ENCODE results near the gene ZNF334.

The ZNF334 gene

GRCh38 chr20:46543033-46543432 is 29.7 kb upstream of the ZNF334 start:
- no peaks in the 10 kb centered on the region for H3K79me2 ChIP-seq (ENCODE audit: control insufficient read depth, low read length)
- H3K4me2 ChIP-seq (ENCODE audit: low read length): no peak overlapping the region
- no peaks in the 10 kb centered on the region for H3K4me1 ChIP-seq (ENCODE audit: control insufficient read depth, low read length)
- peaks cover 12% of the 10 kb centered on the region for H3K27me3 ChIP-seq (ENCODE audit: control insufficient read depth, low read length)
- no peaks in the 10 kb centered on the region for H3K9me3 ChIP-seq (ENCODE audit: control insufficient read depth, insufficient read depth, low read length)
- H3F3A ChIP-seq (ENCODE audit: control insufficient read depth, insufficient read depth): no peaks in the 10 kb centered on the region
- no peak overlapping the region for H3K27ac ChIP-seq (ENCODE audit: low read depth, low read length)
- no peaks in the 10 kb centered on the region for H3K36me3 ChIP-seq (ENCODE audit: control insufficient read depth, low read length)
- no peaks in the 10 kb centered on the region for H4K20me1 ChIP-seq (ENCODE audit: control insufficient read depth, insufficient read depth, low read depth, low read length)
- no peak for TF ChIP-seq CTCF (IDR thresholded peaks at IDR 0.05; ENCODE audit: low read depth, low read length, poor library complexity, severe bottlenecking)
- no peak for TF ChIP-seq EZH2phosphoT487 (IDR thresholded peaks at IDR 0.05; ENCODE audit: borderline replicate concordance, low read length)
- H3K9me2 ChIP-seq (replicated peaks; ENCODE audit: control insufficient read depth, low read length): no peaks in the 10 kb centered on the region
- H3K4me3 ChIP-seq (ENCODE audit: low read length): no peak overlapping the region

- no peak overlapping the region for H3K4me3 ChIP-seq (ENCODE audit: low read length)
- H3K9me2 ChIP-seq (replicated peaks; ENCODE audit: control insufficient read depth, low read length): no peaks in the 10 kb centered on the region
- H3F3A ChIP-seq (ENCODE audit: control insufficient read depth, insufficient read depth): no peaks in the 10 kb centered on the region
- H3K27ac ChIP-seq (ENCODE audit: low read depth, low read length): no peak overlapping the region
- H3K9me3 ChIP-seq (ENCODE audit: control insufficient read depth, insufficient read depth, low read length): no peaks in the 10 kb centered on the region
- peaks cover 18% of the 10 kb centered on the region for H3K27me3 ChIP-seq (ENCODE audit: control insufficient read depth, low read length)
- H3K4me2 ChIP-seq (ENCODE audit: low read length): no peak overlapping the region
- no peak for TF ChIP-seq EZH2phosphoT487 (IDR thresholded peaks at IDR 0.05; ENCODE audit: borderline replicate concordance, low read length)
- TF ChIP-seq CTCF (IDR thresholded peaks at IDR 0.05; ENCODE audit: low read depth, low read length, poor library complexity, severe bottlenecking): no peak
- no peaks in the 10 kb centered on the region for H3K4me1 ChIP-seq (ENCODE audit: control insufficient read depth, low read length)
- no peaks in the 10 kb centered on the region for H3K36me3 ChIP-seq (ENCODE audit: control insufficient read depth, low read length)
- no peaks in the 10 kb centered on the region for H4K20me1 ChIP-seq (ENCODE audit: control insufficient read depth, insufficient read depth, low read depth, low read length)
- no peaks in the 10 kb centered on the region for H3K79me2 ChIP-seq (ENCODE audit: control insufficient read depth, low read length)
Observed at GRCh38 chr20:46541229-46541935, 28.0 kb upstream of the ZNF334 start.

GRCh38 chr20:46539113-46539512 is 25.8 kb upstream of the ZNF334 start:
- TF ChIP-seq EZH2phosphoT487 (IDR thresholded peaks at IDR 0.05; ENCODE audit: borderline replicate concordance, low read length): no peak
- TF ChIP-seq CTCF (IDR thresholded peaks at IDR 0.05; ENCODE audit: low read depth, low read length, poor library complexity, severe bottlenecking): no peak

More at GRCh38 chr20:46539113-46539512, 25.8 kb upstream of the ZNF334 start:
- no peak overlapping the region for H3K27ac ChIP-seq (ENCODE audit: low read depth, low read length)
- no peaks in the 10 kb centered on the region for H3K9me2 ChIP-seq (replicated peaks; ENCODE audit: control insufficient read depth, low read length)
- H3K4me3 ChIP-seq (ENCODE audit: low read length): no peak overlapping the region
- H3K4me1 ChIP-seq (ENCODE audit: control insufficient read depth, low read length): no peaks in the 10 kb centered on the region
- no peaks in the 10 kb centered on the region for H3K79me2 ChIP-seq (ENCODE audit: control insufficient read depth, low read length)
- H3K27me3 ChIP-seq (ENCODE audit: control insufficient read depth, low read length): peaks cover 22% of the 10 kb centered on the region
- H3K36me3 ChIP-seq (ENCODE audit: control insufficient read depth, low read length): no peaks in the 10 kb centered on the region
- no peak overlapping the region for H3K4me2 ChIP-seq (ENCODE audit: low read length)
- H4K20me1 ChIP-seq (ENCODE audit: control insufficient read depth, insufficient read depth, low read depth, low read length): no peaks in the 10 kb centered on the region
- no peaks in the 10 kb centered on the region for H3F3A ChIP-seq (ENCODE audit: control insufficient read depth, insufficient read depth)
- H3K9me3 ChIP-seq (ENCODE audit: control insufficient read depth, insufficient read depth, low read length): no peaks in the 10 kb centered on the region
